22Rv1 (cell line): ENCODE measurements around the gene DIRAS1.

Experiments used
- ZFX ChIP-seq: fragments of 450-650 bp; IDR thresholded peaks from 2 replicates; pipeline ENCODE4 v1.6.1; 2017; ENCODE audit warnings: antibody characterized with exemption, borderline replicate concordance
- TF ChIP-seq, protein P1 (sequence below): fragments of 450-650 bp; IDR thresholded peaks from 2 replicates; pipeline ENCODE4 v1.5.1; 2017; ENCODE audit warnings: mild to moderate bottlenecking

DNA sequence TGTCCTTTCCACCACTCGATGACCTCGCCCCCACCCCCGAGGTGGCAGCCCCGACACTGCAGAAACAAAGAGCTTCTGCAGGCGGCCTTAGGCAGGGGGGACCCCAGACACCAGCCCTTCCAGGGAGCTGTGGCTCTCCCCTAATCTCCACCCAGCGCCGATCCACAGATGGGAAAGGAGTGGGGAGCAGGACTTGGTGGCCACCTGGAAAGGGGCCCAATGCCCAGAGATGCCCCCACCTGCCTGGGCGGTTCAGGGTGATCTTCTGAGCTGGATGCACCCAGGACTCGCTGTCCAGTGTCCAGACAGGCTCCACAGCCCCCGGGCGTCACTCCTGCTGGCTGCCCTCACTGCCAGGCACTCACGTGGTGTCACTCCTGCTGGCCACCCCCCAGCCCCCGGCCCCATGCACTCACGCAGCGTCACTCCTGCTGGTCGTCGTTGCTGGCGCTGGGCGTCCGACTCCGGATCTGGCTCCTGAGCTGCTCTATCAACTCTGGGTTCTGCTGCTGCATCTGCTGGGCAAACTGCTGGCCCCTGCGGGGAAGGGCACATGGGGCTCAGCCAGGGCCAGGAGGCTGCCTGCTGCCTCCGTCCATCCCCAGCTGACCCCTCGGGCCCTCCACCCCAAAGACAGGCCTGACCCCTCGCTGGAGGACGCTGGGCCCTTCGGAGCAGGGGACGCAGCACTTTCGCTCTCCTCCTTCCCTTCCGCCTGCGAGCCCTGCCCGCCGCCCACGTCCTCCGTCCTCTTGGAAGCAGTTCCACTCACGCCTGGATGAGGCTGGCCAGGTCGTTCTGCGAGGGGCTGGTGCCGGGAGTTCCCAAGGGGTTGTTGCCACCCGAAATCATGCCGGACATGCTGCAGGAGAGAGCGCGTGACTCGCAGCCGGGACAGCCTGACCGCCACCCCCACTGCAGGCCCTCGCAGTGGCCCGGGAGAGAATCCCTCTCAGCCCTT lies 36.0 kb upstream of the DIRAS1 start:
- TF ChIP-seq, protein P1, sequence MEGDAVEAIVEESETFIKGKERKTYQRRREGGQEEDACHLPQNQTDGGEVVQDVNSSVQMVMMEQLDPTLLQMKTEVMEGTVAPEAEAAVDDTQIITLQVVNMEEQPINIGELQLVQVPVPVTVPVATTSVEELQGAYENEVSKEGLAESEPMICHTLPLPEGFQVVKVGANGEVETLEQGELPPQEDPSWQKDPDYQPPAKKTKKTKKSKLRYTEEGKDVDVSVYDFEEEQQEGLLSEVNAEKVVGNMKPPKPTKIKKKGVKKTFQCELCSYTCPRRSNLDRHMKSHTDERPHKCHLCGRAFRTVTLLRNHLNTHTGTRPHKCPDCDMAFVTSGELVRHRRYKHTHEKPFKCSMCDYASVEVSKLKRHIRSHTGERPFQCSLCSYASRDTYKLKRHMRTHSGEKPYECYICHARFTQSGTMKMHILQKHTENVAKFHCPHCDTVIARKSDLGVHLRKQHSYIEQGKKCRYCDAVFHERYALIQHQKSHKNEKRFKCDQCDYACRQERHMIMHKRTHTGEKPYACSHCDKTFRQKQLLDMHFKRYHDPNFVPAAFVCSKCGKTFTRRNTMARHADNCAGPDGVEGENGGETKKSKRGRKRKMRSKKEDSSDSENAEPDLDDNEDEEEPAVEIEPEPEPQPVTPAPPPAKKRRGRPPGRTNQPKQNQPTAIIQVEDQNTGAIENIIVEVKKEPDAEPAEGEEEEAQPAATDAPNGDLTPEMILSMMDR = no peak
- TF ChIP-seq ZFX = no peak
